Fibroblast of skin of scalp (primary cell): ENCODE measurements around the gene BCAP31. TPM values are rescaled to one million over a fixed set of nuclear protein-coding genes. Genes with fewer than 3 reads are reported as not detected.

Experiments
- DNase-seq: peaks from one replicate; pipeline ENCODE4 v3.0.0-alpha.2; 2013
- polyA plus RNA-seq, 2 experiments: library from polyadenylated mRNA; unstranded; fragments of 120-200 nt; gene quantifications; one replicate each; pipeline ENCODE4 v1.2.1, GENCODE V29; 2013; ENCODE audit not compliant: insufficient read length in 2 of 2

Gene BCAP31
- polyA plus RNA-seq (2013, experiment 1 of 2; ENCODE audit: insufficient read length) = 135 TPM
- 136 TPM for polyA plus RNA-seq (2013, experiment 2 of 2; ENCODE audit: insufficient read length)

DNA sequence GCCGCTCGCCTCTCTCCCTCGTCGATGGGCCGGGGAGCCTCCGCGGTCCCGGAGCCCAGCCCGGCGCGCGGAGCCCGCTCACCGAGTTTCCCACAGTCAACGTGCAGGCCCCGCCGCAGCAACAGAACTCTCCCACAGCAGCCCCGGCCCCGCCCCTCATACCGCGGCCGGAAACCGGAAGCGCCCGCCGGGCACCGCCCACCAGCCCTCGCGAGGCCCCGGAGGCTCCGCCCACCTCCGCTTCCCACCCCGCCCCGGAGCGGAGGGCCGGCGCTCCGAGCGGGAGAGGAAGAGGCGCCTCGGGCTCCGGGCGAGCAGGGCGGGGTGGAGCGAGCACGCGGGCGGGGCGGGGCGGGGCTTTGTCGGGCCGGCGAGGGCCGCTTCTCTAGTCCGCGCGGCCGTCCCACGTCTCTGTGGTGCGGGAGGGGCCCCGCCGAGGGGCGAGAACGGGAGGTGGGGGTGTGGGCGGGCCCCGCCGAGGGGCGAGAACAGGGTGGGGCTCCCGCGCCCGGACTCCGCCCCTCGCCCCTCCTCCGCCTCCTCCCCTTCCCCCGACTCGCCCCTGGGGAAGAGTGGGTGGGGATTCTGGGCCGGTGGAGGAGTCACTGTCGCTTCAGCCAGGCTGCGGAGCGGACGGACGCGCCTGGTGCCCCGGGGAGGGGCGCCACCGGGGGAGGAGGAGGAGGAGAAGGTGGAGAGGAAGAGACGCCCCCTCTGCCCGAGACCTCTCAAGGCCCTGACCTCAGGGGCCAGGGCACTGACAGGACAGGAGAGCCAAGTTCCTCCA is at the start of gene BCAP31, which contains the start of gene ABCD1:
Gene BCAP31, minus strand, starts transcription at position 136 of the 787 bp plus-strand sequence. CDS start 1,143 bp downstream, outside the sequence.
Gene ABCD1, plus strand, starts transcription at position 605 of the 787 bp plus-strand sequence. CDS start 411 bp downstream, outside the sequence.
- peak; percentile 91 for DNase-seq

DNA sequence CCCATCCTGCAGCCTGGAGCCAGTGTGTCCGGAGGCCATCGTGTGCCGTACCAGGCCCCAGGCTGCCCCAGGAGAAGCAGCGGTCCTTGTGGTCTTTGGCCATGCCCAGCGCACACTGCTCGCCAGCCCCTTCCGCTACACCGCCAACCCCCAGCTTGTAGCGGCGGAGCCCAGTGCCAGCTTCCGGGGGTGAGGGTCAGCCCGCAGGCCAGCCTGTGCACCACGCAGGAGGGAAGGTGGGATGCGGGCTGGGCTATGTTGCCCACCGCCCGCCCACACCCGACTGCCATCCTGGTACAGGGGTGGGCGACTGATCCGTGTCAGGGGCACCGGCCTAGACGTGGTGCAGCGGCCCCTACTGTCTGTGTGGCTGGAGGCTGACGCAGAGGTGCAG is 49.0 kb upstream of the BCAP31 start:
- no peak for DNase-seq

- no peak for DNase-seq
Measured at GRCh38 chrX:153772316-153773217, 48.4 kb upstream of the BCAP31 start.

- DNase-seq = no peak
Measured at GRCh38 chrX:153771415-153772315, 47.5 kb upstream of the BCAP31 start.

DNA sequence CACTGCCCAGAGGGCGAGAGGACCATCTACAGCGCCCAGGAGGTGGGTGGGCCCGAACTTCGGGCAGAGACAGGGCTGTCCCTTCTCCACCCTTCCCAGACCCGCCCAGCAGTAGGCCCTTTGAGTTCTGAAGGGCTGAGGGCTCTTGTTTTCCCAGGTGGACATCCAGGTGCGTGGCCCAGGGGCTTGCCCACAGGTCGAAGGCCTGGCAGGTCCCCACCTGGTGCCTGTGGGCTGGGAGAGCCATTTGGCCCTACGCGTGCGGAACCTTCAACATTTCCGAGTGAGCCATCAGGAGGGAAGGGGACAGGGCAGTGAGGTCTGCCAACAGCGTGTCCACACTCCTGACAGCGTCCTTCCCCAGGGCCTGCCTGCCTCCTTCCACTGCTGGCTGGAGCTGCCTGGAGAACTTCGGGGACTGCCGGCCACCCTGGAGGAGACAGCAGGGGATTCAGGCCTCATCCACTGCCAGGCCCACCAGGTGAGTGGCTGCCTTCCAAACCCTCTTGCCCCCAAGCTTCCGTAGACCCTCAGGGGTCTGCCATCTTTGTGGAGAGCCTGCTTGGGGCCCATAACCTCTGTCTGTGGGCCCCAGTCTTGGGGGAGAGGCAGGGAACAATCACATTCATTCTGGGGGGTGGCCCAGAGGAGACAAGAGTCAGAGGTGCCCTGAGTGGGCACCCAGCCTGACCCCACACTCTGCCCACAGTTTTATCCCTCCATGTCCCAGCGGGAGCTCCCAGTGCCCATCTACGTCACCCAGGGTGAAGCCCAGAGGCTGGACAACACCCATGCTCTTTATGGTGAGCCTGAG is 46.6 kb upstream of the BCAP31 start:
- no peak for DNase-seq

DNA sequence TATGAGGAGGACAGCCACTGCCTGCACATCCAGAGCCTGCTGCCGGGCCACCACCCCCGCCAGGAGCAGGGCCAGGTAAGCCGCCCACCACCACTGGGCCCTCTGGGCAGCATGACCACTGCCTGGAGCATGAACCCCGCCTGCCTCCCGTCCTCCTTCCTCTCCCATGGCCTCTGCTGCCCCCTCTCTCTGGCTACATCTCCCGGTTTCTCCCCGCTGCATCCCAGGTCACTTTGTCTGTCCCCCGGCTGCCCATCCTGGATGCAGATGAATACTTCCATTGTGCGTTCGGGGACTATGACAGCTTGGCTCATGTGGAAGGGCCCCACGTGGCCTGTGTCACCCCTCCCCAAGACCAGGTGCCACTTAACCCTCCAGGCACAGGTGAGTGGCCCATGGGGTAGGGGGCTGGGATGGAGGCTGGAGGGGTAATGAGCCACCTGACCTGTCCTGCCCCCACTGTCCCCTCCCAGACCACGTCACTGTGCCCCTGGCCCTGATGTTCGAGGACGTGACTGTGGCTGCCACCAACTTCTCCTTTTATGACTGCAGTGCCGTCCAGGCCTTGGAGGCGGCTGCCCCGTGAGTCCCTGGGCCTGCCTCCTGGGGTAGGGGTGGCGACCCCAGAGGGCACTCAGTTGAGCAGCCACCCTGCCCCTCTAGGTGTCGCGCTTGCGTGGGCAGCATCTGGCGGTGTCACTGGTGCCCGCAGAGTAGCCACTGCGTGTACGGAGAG is 45.8 kb upstream of the BCAP31 start:
- DNase-seq = no peak

- DNase-seq = no peak
Measured at GRCh38 chrX:153769158-153769864, 45.1 kb upstream of the BCAP31 start.

DNA sequence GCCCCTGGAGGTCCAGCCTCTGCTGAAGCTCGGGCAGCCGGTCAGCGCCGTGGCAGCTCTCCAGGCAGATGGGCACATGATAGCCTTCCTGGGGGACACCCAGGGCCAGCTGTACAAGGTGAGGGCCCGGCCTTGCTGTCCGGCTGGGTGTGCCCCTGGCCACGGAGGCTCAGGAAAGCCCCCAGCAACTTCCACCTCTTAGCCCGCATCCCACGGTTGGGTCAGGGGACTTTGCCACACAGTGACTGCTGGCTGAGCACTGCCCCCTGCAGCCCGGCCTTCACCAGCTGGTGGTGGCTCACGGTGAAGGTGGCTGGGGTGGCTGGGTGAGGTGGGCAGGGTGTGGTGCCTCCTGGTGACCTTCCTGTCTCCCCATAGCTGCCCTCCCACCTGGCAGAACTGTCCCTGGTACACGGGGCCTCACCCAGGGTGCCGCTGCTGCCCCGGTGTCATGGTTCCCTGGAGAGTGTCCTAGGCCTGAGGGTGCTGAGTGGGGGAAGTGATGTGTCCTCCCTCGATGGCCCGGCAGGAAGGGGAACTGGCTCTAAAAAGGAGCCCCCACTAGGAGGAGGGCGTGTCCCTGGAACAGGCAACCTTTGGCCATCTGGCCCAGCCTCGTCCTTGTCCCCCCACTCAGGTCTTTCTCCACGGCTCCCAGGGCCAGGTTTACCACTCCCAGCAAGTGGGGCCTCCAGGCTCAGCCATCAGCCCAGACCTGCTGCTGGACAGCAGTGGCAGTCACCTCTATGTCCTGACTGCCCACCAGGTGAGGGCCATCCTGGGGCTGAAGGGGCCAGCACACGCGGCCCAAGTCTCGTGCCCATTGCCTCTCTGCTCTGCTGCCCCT is 44.3 kb upstream of the BCAP31 start:
- no peak for DNase-seq

DNA sequence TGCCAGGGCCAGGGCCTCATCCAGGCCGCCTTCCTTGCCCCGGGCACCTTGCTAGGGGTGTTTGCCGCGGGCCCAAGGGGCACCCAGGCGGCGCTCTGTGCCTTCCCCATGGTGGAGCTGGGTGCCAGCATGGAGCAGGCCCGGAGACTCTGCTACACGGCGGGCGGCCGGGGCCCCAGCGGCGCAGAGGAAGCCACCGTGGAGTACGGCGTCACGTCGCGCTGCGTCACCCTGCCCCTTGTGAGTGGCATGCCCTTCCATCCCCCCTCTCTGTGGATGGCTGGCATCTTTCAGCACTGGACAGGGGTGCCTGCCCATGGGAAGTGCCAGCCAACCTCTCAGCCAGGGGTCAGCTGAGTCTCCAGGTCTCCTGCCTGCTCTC is 43.5 kb upstream of the BCAP31 start:
- DNase-seq = no peak

GRCh38 chrX:153766871-153767673 is 42.9 kb upstream of the BCAP31 start:
- no peak for DNase-seq

DNA sequence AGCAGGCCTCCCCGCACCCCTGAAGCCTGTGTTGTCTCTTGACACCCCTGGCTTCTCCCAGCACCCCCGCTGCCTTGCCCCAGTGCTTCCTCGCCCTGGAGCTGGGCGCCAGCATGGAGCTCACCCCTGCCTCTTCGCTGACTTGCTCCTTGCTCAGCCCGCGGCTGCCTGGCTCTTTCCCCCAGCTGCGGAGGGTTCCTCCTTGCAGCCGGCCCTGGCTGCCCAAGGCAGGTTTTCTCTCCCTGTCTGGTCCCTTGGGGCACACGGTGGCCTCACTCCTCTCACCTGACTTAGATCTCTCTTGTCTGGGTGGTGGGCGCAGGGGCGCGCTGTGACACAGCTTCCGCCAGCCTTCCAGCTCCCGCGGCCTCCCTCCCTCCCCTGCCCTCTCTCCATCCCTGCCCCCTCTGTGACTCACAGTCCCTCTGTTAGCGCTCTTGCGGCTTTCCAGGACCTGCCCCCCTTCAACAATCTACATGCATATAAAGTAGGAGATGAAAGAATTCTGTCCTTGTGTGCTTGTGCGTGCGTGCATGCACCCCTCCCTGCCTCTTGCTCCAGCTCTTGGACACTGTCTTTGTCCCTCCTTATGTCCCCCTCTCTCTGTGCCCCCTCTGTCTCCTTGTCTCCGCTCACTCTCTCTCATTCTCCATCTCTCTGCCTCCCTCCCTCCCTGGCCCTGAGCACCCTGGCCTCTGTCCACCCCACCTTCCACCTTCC is 42.1 kb upstream of the BCAP31 start:
- peak; percentile 75 for DNase-seq

DNA sequence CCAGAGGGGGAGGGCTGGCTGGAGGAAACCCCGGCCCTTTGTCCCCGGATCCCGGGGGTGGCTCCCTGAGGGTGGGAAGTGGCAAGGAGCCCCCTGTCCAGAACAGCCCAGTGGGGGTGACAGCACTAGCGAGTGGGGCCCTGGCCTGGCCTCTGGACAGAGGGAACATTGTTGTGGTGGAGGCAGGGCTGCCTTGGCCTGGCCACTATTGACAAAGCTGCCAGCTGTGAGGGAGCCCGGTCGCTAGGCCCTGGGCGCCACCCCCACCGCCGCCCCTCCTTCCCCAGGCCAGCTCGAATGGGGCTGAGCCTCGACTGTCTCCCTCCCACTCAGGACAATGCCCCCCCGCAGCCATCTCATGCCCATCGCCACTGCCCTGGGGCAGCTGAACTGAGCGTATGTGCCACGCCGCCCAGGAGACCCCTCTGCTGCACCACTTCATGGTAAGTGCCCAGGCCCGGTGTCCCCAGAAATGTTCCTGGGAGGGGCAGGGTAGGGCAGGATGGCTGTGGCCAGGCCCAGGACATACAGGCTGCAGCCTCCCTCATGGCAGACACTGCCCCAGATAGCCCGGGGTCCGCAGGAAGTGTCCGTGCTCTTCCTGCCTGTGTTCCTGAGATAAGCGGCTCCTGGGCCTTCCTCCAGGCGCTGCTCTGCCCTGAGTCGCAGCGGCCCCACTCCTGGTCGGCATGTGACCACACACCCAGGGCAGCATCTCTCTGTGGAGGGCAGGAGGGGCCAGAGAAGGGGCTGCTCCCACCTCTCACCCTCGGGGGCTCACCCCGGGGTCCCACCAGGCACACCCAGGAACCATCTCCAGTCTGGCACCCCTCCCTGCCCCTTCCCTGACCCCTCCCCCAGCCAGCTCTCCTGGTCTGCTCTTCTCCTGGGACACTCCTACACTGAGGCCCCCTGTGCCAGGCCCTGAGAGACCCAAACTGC is 41.2 kb upstream of the BCAP31 start:
- no peak for DNase-seq

DNA sequence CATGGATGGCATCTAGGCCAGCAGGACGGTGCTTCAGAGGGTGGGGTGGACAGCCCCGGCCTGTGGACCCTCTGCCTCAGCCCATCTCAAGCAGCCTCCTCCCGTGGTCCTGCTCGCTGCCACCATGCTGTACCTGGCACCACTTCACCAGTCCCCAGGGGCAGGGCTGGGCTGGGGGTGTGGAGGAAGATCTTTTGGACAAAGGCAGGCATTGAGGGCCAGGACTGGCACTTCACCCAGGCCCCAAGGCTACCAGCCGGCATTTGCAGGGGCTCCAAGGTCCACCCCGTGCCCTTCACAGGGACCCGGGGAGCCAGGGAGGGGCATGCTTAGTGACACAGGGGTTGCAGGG is 40.6 kb upstream of the BCAP31 start:
- DNase-seq = no peak

DNA sequence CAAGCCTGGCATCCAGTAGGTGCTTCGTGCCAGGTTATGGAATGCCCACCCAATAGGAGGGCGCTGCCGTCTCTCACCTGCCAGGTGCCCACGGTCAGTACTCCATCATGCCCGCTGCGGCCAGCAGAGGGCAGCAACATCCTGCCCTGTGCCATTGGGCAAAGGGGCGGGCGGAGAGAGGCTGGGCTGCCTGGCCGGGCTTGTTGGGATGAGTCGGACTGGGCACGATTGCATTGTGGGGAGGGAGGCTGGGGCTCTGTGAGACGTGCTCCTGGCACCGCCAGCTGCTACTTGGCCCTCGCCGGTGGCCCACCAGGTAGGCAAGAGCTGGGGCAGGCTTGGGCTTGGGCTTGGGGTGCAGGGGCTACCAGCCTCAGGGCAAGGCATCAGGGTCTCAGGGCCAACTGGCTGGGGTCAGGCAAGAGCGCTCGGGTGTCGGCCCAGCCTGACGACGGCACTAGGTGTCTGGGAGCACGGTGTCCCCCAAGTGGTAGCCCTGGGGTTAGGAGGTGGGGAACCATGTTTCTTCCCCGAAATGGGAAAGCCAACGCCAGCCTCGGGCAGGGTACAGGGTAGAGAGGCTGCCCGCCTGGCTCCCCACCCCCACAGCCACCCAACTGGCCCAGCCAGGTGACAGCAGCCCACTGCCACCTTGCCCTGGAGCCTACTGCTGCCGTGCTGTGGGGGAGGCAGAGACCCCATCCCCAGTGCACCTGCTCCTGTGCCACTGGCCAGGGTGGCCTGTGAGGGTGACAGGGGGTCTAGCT is 40.0 kb upstream of the BCAP31 start, which contains the start of gene PLXNB3:
Gene PLXNB3, plus strand, starts transcription at position 261 of the 767 bp plus-strand sequence. CDS start 1,287 bp downstream, outside the sequence.
- DNase-seq = peak; percentile 76

DNA sequence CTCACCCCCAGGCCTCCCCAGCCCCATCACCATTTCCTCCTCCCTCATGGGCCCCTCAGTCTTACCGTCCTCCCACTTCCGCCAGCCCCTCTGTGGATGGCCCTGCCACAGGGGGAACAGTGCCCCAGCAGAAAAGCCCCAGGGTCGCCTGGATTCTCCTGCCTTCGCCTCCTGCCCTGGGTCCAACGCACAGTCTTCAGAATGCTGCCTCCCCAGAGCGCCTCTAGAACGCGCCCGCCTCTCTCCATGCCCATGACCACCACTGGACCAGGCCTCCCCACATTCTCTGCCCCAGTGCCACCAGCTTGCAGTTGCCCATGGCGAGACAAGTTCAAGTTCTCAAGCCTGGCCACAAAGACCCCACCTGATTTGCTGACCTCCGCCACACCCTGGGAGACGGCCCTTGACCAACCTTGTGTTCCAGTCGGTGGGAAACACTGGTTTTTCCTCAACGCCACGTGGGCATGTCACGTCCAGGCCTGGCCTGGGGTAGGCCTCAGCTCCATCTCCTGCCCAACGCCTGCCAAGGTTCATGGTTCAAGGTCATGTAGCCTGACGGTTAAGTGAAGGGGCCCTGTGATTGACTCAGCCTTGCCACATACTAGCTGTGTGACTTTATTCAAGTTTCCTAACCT is 39.2 kb upstream of the BCAP31 start:
- no peak for DNase-seq
